Measurements from ENCODE around the gene SLC9A9. TPM values are rescaled to one million over a fixed set of nuclear protein-coding genes. Genes with fewer than 3 reads are reported as not detected.
"Not testable (repeated sequence)": the region's sequence is repeated elsewhere in the genome, so short reads cannot be mapped to it uniquely, and the experiment has no call there.

The SLC9A9 gene
- total RNA-seq, 4 donors from 2014 or later = 7.8 to 19.6 (median 13.4) TPM

DNA sequence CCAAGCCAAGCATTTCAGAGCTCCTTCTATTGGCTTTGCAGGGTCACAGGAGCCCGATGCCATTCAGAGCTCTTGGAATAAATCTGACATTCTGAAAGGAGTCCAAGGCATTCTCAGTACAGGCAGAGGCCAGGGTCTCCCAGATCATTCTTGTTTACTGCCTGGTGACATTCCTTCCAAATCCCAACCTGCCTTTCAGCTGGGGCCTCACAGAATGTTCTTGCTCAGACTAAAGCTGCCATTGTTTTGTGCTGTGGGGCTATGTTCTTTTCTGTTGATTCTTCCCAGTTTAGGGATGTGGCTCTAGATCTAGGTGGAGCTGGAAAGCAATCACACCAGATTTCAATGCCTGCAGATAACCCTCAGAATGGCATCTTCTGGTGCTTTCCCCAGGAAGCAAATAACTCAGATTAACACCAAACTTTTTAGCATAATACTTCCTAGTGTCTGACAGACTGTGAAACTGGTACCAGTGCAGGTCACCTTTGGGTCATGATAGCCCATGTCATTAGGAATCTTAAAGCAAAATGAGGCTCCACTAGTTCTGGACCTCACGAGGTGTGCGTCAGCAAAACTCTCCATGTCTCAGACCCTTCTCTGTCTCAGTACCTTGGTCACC, 561.8 kb downstream of the SLC9A9 start:
- H3K9me3 ChIP-seq = no peaks in the 10 kb centered on the region
- no peak overlapping the region for H3K4me3 ChIP-seq (replicated peaks in 1 of 3)
- WGBS, 2 donors = 93 to 95% methylated on average over 3 of the region's 3 CpGs
- no peak for DNase-seq
- TF ChIP-seq POLR2A (IDR thresholded peaks at IDR 0.05) (no peak), CTCF (IDR thresholded peaks at IDR 0.05) (no peak)
- peaks cover 0 to 5% of the 10 kb centered on the region in 2 donors for H3K4me1 ChIP-seq
- no peak overlapping the region for H3K27ac ChIP-seq
- H3K36me3 ChIP-seq = no peaks in the 10 kb centered on the region
- H3K27me3 ChIP-seq = no peaks in the 10 kb centered on the region
- intact Hi-C loops (cut with DNase I) = no loop called here

- intact Hi-C loops (cut with DNase I) = no loop called here
- no peaks in the 10 kb centered on the region for H3K36me3 ChIP-seq
- no peaks in the 10 kb centered on the region for H3K9me3 ChIP-seq
- peaks cover 0 to 5% of the 10 kb centered on the region in 2 donors for H3K4me1 ChIP-seq
- H3K27me3 ChIP-seq = no peaks in the 10 kb centered on the region
- peak overlapping the region in 1 of 3 donors; percentile 5 for H3K27ac ChIP-seq
- no peak overlapping the region for H3K4me3 ChIP-seq (replicated peaks in 1 of 3)
- DNase-seq = no peak
- 62 to 68% methylated on average over 4 of the region's 4 CpGs for WGBS, 2 donors
- no peak for TF ChIP-seq POLR2A (IDR thresholded peaks at IDR 0.05)
- TF ChIP-seq CTCF (IDR thresholded peaks at IDR 0.05) = no peak
Measured at GRCh38 chr3:143283432-143284128, 564.7 kb downstream of the SLC9A9 start.

DNA sequence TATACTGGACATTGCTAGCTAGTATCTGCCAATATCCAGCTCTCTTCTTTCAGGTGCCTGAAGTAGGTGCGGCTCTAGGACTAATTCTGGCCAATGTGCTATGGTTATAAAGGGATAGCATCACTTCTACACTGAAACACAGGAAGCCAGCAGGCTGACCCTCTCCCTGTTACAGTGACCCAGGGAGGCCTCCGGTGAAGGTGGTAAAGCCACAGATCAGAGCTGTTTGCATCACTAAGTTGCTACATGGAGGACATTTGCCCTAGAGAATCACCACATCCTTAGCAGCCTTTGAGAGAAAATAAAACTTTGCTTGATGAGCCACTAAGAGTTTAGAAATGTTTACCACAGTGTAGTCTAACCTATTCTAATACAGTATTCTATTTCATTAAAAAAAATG, 567.3 kb downstream of the SLC9A9 start:
- DNase-seq = no peak
- TF ChIP-seq POLR2A (IDR thresholded peaks at IDR 0.05) = no peak
- TF ChIP-seq CTCF (IDR thresholded peaks at IDR 0.05) = no peak
- no peaks in the 10 kb centered on the region for H3K36me3 ChIP-seq
- no peaks in the 10 kb centered on the region for H3K27me3 ChIP-seq
- intact Hi-C loops (cut with DNase I) = no loop called here
- H3K4me1 ChIP-seq = peaks cover 0 to 5% of the 10 kb centered on the region in 2 donors
- WGBS, 2 donors = 95% methylated on average over 2 of the region's 2 CpGs
- no peak overlapping the region for H3K4me3 ChIP-seq (replicated peaks in 1 of 3)
- H3K9me3 ChIP-seq = no peaks in the 10 kb centered on the region
- H3K27ac ChIP-seq = no peak overlapping the region

DNA sequence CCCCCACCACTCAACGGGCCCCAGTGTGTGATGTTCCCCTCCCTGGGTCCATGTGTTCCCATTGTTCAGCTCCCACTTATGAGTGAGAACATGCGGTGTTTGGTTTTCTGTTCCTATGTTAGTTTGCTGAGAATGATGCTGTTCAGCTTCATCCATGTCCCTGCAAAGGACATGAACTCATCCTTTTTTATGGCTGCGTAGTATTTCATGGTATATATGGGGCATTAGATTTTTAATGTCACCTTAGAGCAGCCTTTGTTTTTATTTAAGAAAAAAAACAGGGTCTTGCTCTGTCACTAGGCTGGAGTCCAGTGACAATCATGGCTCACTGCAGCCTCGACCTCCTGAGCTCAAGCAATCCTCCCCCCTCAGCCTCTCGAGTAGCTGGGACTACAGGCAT, 568.7 kb downstream of the SLC9A9 start:
- DNase-seq; H3K9me3 ChIP-seq; intact Hi-C loops (cut with DNase I); H3K4me1 ChIP-seq; H3K27me3 ChIP-seq; H3K27ac ChIP-seq; H3K4me3 ChIP-seq (replicated peaks in 1 of 3); H3K36me3 ChIP-seq: not testable (repeated sequence)
- WGBS, 2 donors = 95 to 99% methylated on average over 5 of the region's 5 CpGs

DNA sequence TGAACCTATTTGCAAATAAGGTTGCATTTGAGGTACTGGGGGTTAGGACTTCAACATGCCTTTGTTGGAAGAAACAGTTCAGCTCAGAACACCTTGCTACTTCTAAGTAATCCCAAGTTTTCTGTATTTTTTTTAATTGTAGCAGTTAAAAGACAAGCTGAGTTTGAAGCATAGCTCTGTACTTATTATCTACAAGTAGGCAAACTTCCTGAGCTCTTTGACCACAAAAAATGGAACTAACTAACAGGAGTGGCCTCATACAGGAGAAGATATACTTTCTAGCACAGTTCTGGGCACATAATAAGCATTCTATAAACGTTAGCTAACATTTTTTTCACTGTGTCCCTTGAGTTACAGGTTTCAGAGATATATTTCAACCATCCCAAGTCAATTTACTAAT, 569.5 kb downstream of the SLC9A9 start:
- WGBS, 2 donors = 96 to 100% methylated on average over 1 of the region's 1 CpG
- Histone ChIP-seq H3K4me1 (peaks cover 0 to 5% of the 10 kb centered on the region in 2 donors), H3K27ac (no peak overlapping the region), H3K27me3 (no peaks in the 10 kb centered on the region), H3K36me3 (no peaks in the 10 kb centered on the region), H3K9me3 (no peaks in the 10 kb centered on the region), H3K4me3 (replicated peaks in 1 of 3) (no peak overlapping the region)
- intact Hi-C loops (cut with DNase I) = no loop called here
- no peak for TF ChIP-seq POLR2A (IDR thresholded peaks at IDR 0.05)
- TF ChIP-seq CTCF (IDR thresholded peaks at IDR 0.05) = no peak
- no peak for DNase-seq

Measured in thyroid gland (tissue), 4 donors.